ENCODE results near the gene DELE1. TPM values are rescaled to one million over a fixed set of nuclear protein-coding genes. Genes with fewer than 3 reads are reported as not detected.

Gene DELE1
- total RNA-seq: 10 to 100 TPM; 50.1 to 57.4 TPM

- H3K4me3 Mint-ChIP-seq: peak within 1 kb of the TSS; percentile 82
- no peaks in the 10 kb centered on the region for H3K27me3 Mint-ChIP-seq
- ATAC-seq: peak; percentile 93
- peak; percentile 96 for DNase-seq
- intact Hi-C loops (cut with micrococcal nuclease): no loop called here
- H3K36me3 Mint-ChIP-seq (ENCODE audit: low read depth): peaks cover 30% of the 10 kb centered on the region
- no peak for TF ChIP-seq CTCF (IDR thresholded peaks at IDR 0.05)
- ChIA-PET CTCF (interaction anchor here (0.7 to 4.6 kb wide), 11 partner anchors 8 to 232 kb away, joined by 3 to 42 read pairs (median 6); partner anchors contain the start of genes PCDH1, PCDH12 and RNF14), POLR2A (interaction anchor here (0.9 to 2.4 kb wide), 9 partner anchors 9 to 221 kb away, joined by 3 to 11 read pairs (median 5); partner anchors contain the start of gene RNF14)
- no peaks in the 10 kb centered on the region for H3K9me3 Mint-ChIP-seq
- H3K27ac Mint-ChIP-seq: peak within 1 kb of the TSS; percentile 91
- peaks cover 24% of the 10 kb centered on the region for H3K4me1 Mint-ChIP-seq (ENCODE audit: low read depth)
Observed at GRCh38 chr5:141923448-141924313, at the start of gene DELE1. Gene DELE1 (plus strand): TSS chr5:141923871. CDS start chr5:141923942, 71 bp downstream.

- no peak for TF ChIP-seq CTCF (IDR thresholded peaks at IDR 0.05)
- no peaks in the 10 kb centered on the region for H3K9me3 Mint-ChIP-seq
- intact Hi-C loops (cut with micrococcal nuclease): no loop called here
- no peaks in the 10 kb centered on the region for H3K36me3 Mint-ChIP-seq (ENCODE audit: low read depth)
- peaks cover 54% of the 10 kb centered on the region for H3K27me3 Mint-ChIP-seq
- DNase-seq (no peak), ATAC-seq (no peak)
- no peak overlapping the region for H3K4me3 Mint-ChIP-seq
- H3K27ac Mint-ChIP-seq: no peak overlapping the region
- H3K4me1 Mint-ChIP-seq (ENCODE audit: low read depth): peaks cover 9% of the 10 kb centered on the region
- ChIA-PET POLR2A (no interaction called here), CTCF (no interaction called here)
Observed at GRCh38 chr5:141873933-141874261, 49.8 kb upstream of the DELE1 start.

GRCh38 chr5:141874262-141874964, 49.3 kb upstream of the DELE1 start:
- DNase-seq (no peak), ATAC-seq (no peak)
- ChIA-PET CTCF (interaction anchor here (1.3 to 10.5 kb wide), 2 partner anchors 181 to 210 kb away, joined by 3 to 205 read pairs; no protein-coding TSS in a partner anchor), POLR2A (no interaction called here)
- intact Hi-C loops (cut with micrococcal nuclease): no loop called here
- H3K27ac Mint-ChIP-seq: no peak overlapping the region
- H3K4me3 Mint-ChIP-seq: no peak overlapping the region
- no peaks in the 10 kb centered on the region for H3K36me3 Mint-ChIP-seq (ENCODE audit: low read depth)
- H3K9me3 Mint-ChIP-seq: no peaks in the 10 kb centered on the region
- peaks cover 59% of the 10 kb centered on the region for H3K27me3 Mint-ChIP-seq
- H3K4me1 Mint-ChIP-seq (ENCODE audit: low read depth): peaks cover 13% of the 10 kb centered on the region
- no peak for TF ChIP-seq CTCF (IDR thresholded peaks at IDR 0.05)

- CTCF ChIA-PET: interaction anchor here (0.6 to 10.5 kb wide), 3 partner anchors 85 to 210 kb away, joined by 3 to 205 read pairs (median 3); no protein-coding TSS in a partner anchor
- intact Hi-C loops (cut with micrococcal nuclease): no loop called here
- H3K27ac Mint-ChIP-seq: no peak overlapping the region
- no peak for TF ChIP-seq CTCF (IDR thresholded peaks at IDR 0.05)
- POLR2A ChIA-PET: no interaction called here
- ATAC-seq: no peak
- H3K4me1 Mint-ChIP-seq (ENCODE audit: low read depth): peaks cover 15% of the 10 kb centered on the region
- H3K4me3 Mint-ChIP-seq: no peak overlapping the region
- no peaks in the 10 kb centered on the region for H3K36me3 Mint-ChIP-seq (ENCODE audit: low read depth)
- DNase-seq: no peak
- no peaks in the 10 kb centered on the region for H3K9me3 Mint-ChIP-seq
- peaks cover 66% of the 10 kb centered on the region for H3K27me3 Mint-ChIP-seq
Observed at GRCh38 chr5:141875022-141875740, 48.5 kb upstream of the DELE1 start.
